ENCODE measurements around the gene TAC3. TPM values are rescaled to one million over a fixed set of nuclear protein-coding genes. Genes with fewer than 3 reads are reported as not detected.
"Not testable (repeated sequence)": the region's sequence is repeated elsewhere in the genome, so short reads cannot be mapped to it uniquely, and the experiment has no call there.

Gene TAC3
- total and polyA plus RNA-seq, 2 experiments from 2014 or later = 13.0 to 113 TPM

- TF ChIP-seq EZH2phosphoT487 (IDR thresholded peaks at IDR 0.05; ENCODE audit: low read depth, severe bottlenecking, unreplicated experiment) (no peak), EZH2 (IDR thresholded peaks at IDR 0.05; ENCODE audit: borderline replicate concordance) (no peak), CTCF (IDR thresholded peaks at IDR 0.05; ENCODE audit: poor library complexity) (no peak)
- Histone ChIP-seq H3K4me2 (no peak overlapping the region), H2AFZ (no peak overlapping the region), H3K36me3 (replicated peaks; ENCODE audit: insufficient read depth, low read depth) (no peaks in the 10 kb centered on the region), H3K27me3 (no peaks in the 10 kb centered on the region), H3K27ac (no peak overlapping the region), H3K4me3 (no peak overlapping the region), H3K4me1 (ENCODE audit: insufficient read depth) (no peaks in the 10 kb centered on the region), H3K9me3 (ENCODE audit: low read depth) (no peaks in the 10 kb centered on the region), H3K79me2 (no peaks in the 10 kb centered on the region), H4K20me1 (ENCODE audit: insufficient read depth, poor library complexity, severe bottlenecking) (no peaks in the 10 kb centered on the region), H3K9me2 (replicated peaks; ENCODE audit: insufficient read depth) (no peaks in the 10 kb centered on the region)
- DNase-seq (ENCODE audit: low spot score) = no peak
- WGBS (ENCODE audit: low lambda C conversion rate, missing lambda C conversion rate) = 79% methylated on average over 3 of the region's 3 CpGs
Observed at GRCh38 chr12:57055824-57056223, 39.5 kb upstream of the TAC3 start.

GRCh38 chr12:57053901-57054300, 37.6 kb upstream of the TAC3 start:
- H2AFZ ChIP-seq; H3K27me3 ChIP-seq; H3K79me2 ChIP-seq; H3K9me2 ChIP-seq (replicated peaks; ENCODE audit: insufficient read depth); H3K36me3 ChIP-seq (replicated peaks; ENCODE audit: insufficient read depth, low read depth); H3K9me3 ChIP-seq (ENCODE audit: low read depth); H3K4me2 ChIP-seq; H3K27ac ChIP-seq; H4K20me1 ChIP-seq (ENCODE audit: insufficient read depth, poor library complexity, severe bottlenecking); H3K4me3 ChIP-seq; H3K4me1 ChIP-seq (ENCODE audit: insufficient read depth); DNase-seq (ENCODE audit: low spot score): not testable (repeated sequence)
- WGBS (ENCODE audit: low lambda C conversion rate, missing lambda C conversion rate) = 94% methylated on average over 4 of the region's 4 CpGs

- not testable (repeated sequence) for H3K79me2 ChIP-seq; H3K27me3 ChIP-seq; H3K36me3 ChIP-seq (replicated peaks; ENCODE audit: insufficient read depth, low read depth); H3K4me1 ChIP-seq (ENCODE audit: insufficient read depth); H3K4me2 ChIP-seq; H3K9me3 ChIP-seq (ENCODE audit: low read depth); H4K20me1 ChIP-seq (ENCODE audit: insufficient read depth, poor library complexity, severe bottlenecking); H3K9me2 ChIP-seq (replicated peaks; ENCODE audit: insufficient read depth); H3K4me3 ChIP-seq; DNase-seq (ENCODE audit: low spot score); H3K27ac ChIP-seq; H2AFZ ChIP-seq
- WGBS (ENCODE audit: low lambda C conversion rate, missing lambda C conversion rate) = 93% methylated on average over 4 of the region's 4 CpGs
Observed at GRCh38 chr12:57053146-57053545, 36.8 kb upstream of the TAC3 start.

GRCh38 chr12:57051011-57051410, 34.7 kb upstream of the TAC3 start:
- Histone ChIP-seq H3K9me2 (replicated peaks; ENCODE audit: insufficient read depth) (no peaks in the 10 kb centered on the region), H4K20me1 (ENCODE audit: insufficient read depth, poor library complexity, severe bottlenecking) (no peaks in the 10 kb centered on the region), H2AFZ (no peak overlapping the region), H3K27ac (no peak overlapping the region), H3K4me2 (peak overlapping the region; percentile 73), H3K79me2 (peaks cover 2% of the 10 kb centered on the region), H3K9me3 (ENCODE audit: low read depth) (no peaks in the 10 kb centered on the region), H3K4me1 (ENCODE audit: insufficient read depth) (no peaks in the 10 kb centered on the region), H3K36me3 (replicated peaks; ENCODE audit: insufficient read depth, low read depth) (no peaks in the 10 kb centered on the region), H3K4me3 (no peak overlapping the region), H3K27me3 (no peaks in the 10 kb centered on the region)
- 97% methylated on average over 1 of the region's 1 CpG for WGBS (ENCODE audit: low lambda C conversion rate, missing lambda C conversion rate)
- no peak for DNase-seq (ENCODE audit: low spot score)
- no peak for TF ChIP-seq EZH2phosphoT487 (IDR thresholded peaks at IDR 0.05; ENCODE audit: low read depth, severe bottlenecking, unreplicated experiment)
- no peak for TF ChIP-seq EZH2 (IDR thresholded peaks at IDR 0.05; ENCODE audit: borderline replicate concordance)
- TF ChIP-seq CTCF (IDR thresholded peaks at IDR 0.05; ENCODE audit: poor library complexity) = no peak

GRCh38 chr12:57049890-57050289, 33.6 kb upstream of the TAC3 start, which contains the start of gene MYO1A:
TSS of gene MYO1A (minus strand) at chr12:57050129. CDS start at chr12:57048323, 1,806 bp downstream.
- H3K4me1 ChIP-seq (ENCODE audit: insufficient read depth) = no peaks in the 10 kb centered on the region
- H2AFZ ChIP-seq = no peak within 1 kb of the TSS
- peak within 1 kb of the TSS; percentile 71 for H3K27ac ChIP-seq
- no peak for TF ChIP-seq EZH2phosphoT487 (IDR thresholded peaks at IDR 0.05; ENCODE audit: low read depth, severe bottlenecking, unreplicated experiment)
- TF ChIP-seq CTCF (IDR thresholded peaks at IDR 0.05; ENCODE audit: poor library complexity) = no peak
- no peak for TF ChIP-seq EZH2 (IDR thresholded peaks at IDR 0.05; ENCODE audit: borderline replicate concordance)
- H3K9me2 ChIP-seq (replicated peaks; ENCODE audit: insufficient read depth) = no peaks in the 10 kb centered on the region
- no peak within 1 kb of the TSS for H3K4me3 ChIP-seq
- H3K79me2 ChIP-seq = peaks cover 2% of the 10 kb centered on the region
- H4K20me1 ChIP-seq (ENCODE audit: insufficient read depth, poor library complexity, severe bottlenecking) = no peaks in the 10 kb centered on the region
- DNase-seq (ENCODE audit: low spot score) = peak; percentile 51
- H3K9me3 ChIP-seq (ENCODE audit: low read depth) = no peaks in the 10 kb centered on the region
- H3K36me3 ChIP-seq (replicated peaks; ENCODE audit: insufficient read depth, low read depth) = no peaks in the 10 kb centered on the region
- H3K4me2 ChIP-seq = peak within 1 kb of the TSS; percentile 73
- H3K27me3 ChIP-seq = no peaks in the 10 kb centered on the region
- whole genome bisulfite sequencing (ENCODE audit: low lambda C conversion rate, missing lambda C conversion rate) = 22% methylated on average over 2 of the region's 2 CpGs

Data from hepatocyte (in vitro differentiated cells).